HK-2 (cell line): Measurements from ENCODE around the gene POU6F2.

Experiments
- DNase-seq: peaks from one replicate; pipeline ENCODE4 v3.0.0-alpha.2; 2018; ENCODE audit not compliant: unreplicated experiment

POU6F2 gene

DNA sequence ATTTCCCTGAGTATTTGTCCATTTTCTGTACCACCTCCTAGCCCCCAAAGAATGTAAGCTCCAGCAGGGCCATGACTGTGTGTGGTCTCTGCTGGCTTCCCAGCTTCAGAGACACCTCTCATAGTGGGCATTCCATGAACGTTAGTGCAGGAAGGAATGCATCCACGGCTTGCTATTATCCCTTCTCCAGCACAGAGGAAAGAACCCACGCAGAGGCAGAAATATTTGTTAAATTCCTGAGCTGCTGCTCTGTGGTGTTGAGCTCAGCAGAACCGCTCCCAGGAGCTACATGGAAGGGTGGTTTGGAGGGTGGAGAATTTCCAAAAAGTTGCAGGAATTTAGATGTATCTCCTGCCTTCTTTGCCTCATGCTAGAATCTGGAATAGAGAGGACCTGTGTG is 275.2 kb downstream of the POU6F2 start:
- no peak for DNase-seq

DNA sequence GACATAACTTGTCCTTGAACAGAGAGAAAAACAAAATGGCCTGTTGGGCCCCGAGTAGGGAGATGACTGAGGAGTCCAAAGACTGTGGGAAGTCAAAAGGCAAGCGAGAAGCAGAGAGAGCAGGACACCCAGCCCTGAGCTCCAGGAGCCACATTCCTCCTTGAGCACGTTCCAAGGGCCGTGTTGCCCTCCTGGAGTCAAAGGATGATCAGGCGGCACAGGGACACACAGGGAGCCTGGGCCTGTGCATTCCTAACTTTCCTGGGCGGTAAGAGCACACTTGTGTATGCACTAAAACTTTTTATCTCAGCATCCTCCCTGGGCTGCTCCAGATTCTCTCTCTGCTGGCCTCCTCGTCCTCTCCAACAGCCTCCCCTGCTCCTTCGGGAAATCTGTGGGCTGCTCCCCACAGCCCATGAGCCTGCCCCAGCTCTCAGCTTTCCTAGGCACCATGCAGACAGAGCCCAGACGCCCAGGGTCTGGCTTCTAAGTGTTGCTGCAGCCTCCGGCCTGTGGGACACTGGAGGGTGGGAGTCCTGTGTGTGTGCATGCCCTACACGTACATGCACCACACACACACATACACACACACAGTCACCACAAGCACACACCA is 281.8 kb downstream of the POU6F2 start:
- no peak for DNase-seq

DNA sequence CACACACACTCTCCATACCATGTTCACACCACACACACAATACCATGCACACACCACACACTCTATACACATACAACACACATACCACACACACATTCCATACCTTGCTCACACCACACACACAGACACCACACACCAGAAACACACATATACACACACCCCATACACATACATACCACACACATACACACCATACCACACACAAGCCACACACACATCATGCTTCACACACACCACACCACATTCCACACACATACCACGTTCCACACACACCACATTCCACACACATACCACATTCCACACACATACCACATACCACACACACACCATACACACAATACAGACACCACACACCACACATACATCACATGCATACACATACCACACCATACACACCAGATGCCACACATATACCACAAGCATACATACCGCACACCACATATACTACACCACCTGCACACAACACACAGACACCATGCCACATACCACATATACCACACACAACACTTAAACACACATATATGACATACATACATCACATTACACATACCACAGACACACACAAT is 282.7 kb downstream of the POU6F2 start:
- DNase-seq = no peak

DNA sequence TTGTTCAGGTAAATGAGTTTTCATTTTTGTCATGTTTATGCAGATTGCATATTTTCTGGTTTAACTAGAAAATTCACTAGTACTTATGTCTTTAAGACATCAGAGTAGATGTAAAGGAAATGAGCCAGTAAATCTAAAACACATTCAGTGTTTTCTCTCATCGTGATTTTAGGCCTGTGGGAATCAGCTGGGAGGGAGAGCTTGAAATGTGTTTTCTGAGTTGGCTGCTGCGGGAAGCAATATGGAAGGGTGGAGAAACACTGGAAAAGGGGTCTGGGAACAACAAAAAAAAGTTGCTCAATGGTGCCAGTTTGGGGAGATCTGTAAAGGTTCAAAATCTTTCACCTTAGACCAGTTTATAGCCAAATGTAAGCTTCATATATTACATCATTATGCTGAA is 284.1 kb downstream of the POU6F2 start:
- no peak for DNase-seq

DNA sequence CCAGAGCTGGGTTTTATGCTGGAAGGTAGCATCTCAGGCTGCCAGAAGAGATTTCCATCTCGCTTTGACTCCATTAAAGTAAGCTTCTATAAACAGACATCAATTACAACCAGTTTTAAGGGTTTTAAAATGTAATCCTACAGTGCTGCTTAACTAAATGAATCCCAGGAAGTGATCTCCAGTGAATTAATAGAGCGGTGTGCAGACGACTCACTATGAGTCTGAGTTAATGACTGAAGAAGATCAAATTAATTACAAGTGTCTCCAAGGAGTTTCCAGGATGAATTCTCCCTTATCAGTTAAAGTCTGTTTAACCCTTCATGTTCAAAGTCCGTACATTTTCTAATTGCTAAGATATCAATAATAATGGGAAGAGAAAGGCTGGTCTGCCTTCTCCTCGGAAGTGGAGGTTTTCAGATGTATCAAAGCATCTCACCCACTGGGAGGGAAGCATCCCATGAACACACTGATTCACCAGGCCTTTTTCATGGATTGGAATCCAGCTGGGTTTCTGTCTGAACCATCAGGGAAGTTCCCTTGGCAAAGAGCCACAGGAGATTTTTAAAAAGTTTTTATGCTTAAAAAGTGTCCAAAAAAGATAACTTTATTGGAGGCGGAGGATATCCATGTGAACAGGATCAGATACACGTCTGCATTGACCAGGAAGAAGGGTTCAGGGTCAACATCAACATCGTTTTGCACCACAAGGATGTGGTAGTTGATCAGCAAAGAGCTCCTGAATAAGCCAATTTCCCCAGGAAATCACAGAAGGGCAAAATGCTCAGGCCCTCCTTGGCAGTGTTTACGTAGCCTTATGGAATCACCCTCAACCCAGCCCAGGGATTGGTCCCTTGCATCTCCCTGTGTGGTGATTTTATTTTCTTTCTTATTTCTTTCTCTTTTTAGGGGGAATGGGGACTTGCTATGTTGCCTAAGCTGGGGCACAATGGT is 288.2 kb downstream of the POU6F2 start:
- DNase-seq = no peak

DNA sequence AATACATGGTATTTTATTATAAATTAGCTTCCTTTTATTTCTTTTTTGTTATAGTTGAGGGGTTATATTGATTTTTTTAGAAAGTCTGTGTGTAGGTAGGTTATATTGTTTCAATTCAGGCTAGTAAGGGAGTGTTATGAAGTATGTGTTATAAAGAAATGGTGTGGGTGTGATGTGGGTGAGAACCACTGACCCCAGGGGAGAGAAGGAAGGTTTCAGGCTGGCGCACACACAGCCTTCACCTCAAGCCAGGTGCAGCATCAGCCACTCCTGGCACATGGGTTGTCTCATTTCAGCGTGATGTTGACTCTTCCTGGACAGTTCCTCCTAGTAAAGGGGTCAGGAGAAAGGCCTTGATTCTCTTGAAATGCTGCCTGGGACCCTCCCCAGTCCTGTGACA is 291.3 kb downstream of the POU6F2 start:
- DNase-seq = no peak

DNA sequence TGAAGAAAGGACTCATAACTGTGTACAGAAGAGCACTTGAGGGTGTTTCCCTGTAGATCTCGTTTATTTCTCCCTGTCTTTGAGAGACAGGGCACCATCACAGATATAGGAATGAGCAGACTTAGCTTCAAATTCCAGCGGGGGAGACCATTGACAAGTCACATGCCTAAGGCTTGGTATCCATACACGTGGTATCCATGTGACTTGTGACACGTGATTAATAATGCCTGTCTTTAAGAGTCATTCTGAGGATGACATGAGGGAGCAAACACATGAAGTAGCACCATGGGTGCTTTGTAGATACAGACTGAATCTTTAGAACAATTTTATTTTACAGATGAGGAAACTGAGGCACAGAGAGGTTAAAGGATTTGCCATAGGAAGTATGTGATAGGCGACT is 292.3 kb downstream of the POU6F2 start:
- DNase-seq = no peak

DNA sequence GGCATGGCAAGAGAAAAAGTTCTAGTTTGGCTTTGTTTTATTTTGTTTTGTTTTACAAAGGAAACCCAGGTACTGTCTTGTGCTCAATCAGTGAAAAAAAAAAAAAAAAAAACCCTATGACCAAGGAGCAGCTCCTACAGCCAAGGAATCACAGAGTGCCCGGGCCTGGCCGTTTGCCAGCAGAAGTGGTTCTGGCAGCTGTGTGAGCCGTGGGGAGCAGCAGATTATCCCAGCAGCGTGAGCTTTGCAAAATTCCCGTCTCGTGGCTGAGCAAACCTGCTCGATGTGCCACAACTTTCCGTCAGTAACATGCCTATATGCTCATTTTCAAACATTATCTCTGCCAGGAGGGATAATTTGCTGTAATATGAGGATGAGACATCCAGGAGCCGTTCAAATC is 293.7 kb downstream of the POU6F2 start:
- DNase-seq = peak; percentile 3

DNA sequence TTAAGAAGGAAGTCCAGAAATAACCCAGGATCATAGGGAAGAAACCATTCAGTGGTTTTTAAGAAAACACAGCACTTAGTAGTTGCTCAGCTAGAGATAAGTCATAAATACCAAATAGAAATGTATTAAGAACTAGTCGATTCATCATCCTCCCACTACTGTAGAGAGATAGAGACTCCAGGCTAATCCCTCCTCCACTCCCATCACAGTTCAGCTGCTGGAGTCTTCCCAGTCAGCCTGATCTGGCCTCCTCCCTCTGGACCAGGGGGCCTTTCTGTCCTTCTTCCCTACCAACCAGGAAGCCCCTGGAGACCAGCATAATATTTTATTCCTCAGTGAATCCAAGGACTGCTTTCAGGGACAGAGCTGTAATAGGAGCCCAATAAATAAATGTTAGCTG is 294.4 kb downstream of the POU6F2 start:
- no peak for DNase-seq

DNA sequence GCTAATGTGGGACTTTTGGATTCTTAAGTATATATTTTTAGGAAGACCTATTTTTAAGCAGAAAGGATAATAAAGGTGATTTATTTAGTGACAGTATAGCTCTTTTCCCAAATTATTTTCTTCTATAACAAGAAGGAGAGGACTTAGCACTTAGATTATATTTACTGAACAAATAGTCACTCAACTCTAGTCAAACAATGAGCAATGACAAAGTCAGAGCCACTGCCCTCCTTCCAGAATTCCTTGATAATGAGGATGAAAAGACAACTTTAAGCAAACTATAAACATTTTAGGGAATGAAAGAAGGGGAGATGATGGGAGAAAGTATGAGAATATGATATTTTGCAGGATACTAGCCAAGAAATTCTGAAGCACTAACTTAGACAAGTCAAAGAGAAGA is 295.0 kb downstream of the POU6F2 start:
- DNase-seq = no peak

DNA sequence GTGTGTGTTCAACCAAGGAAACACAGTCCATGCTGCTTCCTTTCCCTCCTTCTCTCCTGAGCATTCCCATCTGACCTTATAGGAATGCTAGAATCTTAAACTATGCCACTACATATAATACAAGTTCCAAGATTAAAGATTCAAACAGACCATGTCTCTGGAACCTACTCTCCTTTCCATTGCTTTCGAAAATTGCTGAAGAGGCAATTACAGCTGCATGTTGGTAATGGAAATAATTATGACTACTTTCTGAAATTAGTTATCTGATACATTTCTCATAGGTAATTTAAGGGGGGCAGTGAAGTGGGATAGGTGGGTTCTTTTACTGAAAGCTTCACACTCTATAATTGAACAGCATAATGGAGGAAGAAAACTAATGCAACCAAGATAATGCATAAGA is 302.6 kb downstream of the POU6F2 start:
- no peak for DNase-seq

DNA sequence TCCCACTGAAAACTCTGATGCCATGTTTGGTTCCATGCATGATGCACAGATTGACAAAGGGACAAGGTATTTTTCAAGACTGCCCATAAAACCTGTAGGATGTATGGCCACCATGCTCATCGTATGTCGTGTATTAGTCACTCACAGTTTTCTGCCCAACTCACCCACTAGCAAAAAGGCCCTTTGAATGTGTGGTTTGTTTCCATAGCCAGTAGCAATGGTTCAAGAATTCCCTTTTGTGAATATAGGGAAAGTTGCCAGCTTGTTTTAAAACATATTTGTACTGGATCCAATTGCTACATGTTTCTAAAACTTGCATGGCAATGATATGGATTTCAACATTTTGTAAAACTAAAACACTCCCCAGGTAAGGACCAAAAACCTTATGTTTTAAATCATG is 307.5 kb downstream of the POU6F2 start:
- no peak for DNase-seq

DNA sequence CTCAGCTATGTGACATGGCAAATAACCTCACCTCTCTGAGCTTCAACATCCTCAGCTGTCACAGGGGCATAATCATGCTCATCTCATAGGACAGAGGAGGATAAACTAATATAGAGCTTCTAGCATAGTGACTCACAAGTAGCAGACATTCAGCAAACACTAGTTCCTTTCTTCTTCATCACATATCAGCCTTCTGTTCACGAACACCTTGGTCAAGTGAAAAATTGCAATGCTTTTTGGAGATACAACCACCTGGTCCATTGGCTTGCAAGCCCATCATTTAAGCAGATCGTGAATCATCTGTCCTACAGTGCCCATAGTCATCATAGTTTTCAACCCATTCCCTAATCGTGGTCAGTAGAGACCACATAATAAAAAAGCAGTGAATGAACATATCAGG is 310.6 kb downstream of the POU6F2 start:
- no peak for DNase-seq

DNA sequence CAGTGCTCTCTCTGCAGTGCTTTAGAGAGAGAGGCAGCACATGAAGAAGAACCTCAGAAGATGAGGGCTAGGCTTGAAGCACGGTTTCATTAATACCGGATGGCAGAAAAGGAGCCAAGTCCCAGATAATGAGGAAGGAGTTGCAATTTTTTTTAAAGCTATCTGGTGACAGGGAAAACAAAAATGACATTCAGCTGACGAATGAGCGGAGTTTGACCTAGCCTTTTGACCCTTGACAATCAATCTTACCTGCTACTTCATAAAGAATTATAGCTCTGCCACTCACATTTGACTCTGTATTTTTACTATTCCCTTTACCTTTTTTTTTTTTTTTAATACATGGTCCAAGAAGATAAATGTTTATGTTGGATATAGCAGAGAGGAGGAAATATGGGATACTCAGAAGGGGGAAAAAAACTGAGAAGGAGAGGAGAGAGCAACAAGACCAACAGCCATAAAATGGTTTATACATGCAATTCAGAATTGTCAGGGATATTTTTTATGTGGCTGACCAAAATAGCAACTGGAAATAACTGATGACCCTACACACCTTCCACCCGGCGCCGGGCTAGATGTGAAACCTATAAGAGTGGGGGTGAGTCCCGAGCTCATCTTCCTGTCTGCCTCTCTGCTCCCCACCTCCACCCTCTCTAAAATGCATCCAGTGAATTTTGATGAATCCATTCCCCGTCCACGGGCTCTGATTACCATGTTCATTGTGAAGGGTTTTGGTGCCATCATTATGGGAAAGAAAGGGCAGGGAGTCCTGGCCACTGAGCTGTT is 314.1 kb downstream of the POU6F2 start:
- DNase-seq = no peak

DNA sequence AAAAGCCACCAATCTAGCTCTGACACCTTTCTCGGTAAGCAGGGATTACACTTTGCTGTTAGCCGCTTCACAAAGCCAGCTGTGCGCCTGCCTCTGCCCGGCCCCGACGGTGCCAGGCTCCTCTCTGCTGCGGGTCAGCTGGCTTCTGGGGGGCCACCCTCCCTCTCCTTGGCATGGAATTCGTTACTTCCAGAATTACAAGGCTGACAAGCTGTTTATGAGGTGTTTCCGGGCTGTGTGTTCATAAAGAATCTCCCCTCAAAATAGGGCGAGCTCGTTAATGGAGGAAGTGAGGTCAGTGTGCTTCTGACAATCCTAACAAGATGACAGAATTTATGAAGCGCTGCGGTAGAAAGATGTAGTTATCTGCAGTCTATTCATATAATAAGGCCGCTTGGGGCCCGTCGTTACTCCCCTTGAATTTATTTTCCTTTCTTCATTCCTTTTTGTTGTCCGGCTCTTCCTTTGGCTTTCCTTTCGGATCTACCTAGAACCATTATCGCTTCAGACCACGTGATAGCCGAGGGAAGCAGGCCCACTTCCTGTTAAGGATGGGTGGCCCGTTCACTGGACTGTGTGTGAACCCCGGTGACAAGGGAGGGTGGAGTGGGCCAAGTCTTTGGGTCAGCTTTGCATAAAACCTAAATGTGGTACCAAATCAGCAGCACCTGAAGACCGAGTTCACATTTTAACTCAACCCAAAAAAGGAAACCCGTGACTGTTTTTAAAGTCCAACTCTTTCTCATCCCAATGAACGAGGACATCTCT is 315.5 kb downstream of the POU6F2 start:
- no peak for DNase-seq

DNA sequence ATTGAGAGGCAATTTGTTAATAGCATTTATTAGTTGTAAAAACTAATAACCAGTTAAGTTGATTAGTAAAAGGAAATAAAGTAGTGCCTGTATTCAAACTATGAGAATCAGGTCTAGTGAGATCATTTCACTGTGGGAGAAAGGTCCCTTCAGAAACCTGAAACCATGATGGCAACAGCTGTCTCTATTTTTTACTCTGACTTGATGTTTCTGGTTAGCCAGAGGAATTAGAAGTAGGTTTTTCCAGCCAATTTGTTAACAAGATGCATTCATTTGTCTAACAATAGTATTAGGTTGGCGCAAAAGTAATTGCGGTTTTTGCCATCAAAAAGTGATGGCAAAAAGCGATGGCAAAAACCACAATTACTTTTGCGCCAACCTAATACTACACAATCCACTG is 316.3 kb downstream of the POU6F2 start:
- DNase-seq = no peak

DNA sequence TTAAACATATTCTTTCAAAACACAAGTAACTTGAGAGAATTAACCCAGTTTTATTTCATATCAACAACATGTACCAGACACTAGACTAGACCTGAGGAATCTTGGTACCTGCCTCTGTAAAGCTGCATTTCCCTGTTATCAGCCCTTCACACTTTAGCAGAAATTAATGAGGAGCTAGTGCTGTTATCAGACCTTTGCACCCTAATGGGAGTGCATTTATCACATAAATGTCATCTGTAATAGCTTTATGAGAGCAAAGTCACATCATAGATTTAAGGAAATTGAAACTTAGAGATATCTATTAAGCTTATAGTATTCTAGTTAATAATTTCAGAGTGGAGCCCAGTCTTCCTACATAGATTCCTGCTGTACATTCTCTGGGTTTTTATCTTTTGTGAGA is 318.1 kb downstream of the POU6F2 start:
- DNase-seq = no peak

DNA sequence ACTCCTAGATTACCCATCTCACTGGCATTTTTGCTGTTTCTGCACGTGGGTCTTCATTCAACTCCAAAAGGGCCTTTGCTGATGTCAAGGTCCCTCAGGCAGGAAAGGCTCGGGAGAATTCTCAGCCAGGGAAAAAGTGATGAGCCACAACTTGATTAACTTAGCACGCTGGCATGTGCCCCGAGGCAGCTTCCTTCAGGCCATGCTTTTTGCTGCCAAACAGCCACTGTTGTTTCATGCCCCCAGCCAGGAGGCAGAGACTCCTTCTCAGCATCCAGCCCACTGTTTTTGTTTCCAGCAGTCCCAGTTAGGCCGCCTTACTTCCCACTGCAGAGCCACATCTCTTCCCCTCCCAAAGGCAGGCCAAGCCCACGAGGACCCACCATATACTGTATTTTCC is 322.0 kb downstream of the POU6F2 start:
- DNase-seq = no peak

DNA sequence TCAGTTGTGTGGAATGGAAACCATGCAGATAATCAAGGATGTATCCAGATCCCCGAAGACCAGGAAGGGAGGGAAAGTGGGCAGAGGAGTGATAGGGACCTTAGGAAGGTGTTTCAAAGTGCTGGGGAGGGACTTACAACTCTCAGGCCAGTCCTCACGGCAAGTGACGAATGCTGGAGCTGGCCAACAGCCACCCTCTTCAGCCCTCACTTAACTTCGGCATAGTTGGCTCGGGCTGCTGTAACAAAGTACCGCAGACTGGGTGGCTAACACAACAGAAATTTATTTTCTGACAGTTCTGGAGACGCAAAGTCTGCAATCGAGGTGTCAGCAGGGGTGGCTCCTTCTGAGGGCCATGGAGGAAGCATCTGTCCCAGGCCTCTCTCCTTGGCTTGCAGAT is 322.6 kb downstream of the POU6F2 start:
- no peak for DNase-seq

DNA sequence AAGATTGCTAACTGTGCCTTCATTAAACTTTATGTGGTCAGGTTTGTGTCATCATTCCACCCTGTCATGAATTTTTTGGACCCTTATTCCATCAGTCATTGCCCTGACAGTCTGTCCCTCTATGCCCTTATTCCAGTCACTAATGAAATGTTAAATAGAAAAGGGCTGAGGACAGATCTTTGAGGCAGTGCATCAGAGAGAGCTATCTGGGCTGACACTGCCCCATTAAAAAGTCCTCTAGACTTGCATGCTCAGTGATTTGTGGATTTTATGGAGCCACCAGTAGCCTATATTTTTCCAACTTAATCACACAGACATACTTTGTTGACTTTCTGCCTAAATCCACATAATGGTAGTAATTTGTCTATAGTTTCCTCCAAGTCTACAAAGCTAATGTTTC is 323.8 kb downstream of the POU6F2 start:
- DNase-seq = no peak

DNA sequence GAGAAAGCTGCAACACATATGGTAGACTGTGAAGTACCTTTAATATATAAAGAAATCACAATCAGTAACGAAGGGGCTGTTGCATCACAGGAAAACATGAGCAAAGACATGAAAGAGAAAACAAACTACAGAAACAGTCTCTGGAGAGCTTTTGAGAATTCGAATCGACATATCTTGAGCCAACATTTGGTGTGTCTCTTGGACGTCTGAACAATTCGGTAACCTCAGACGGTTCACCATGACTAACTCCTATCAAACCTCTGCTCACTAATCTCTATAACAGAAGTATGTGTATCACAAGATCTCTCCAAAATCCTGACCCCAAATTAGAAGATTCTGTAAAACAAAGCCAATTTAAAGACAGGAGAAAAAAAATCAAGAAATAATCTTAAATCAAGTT is 326.5 kb downstream of the POU6F2 start:
- DNase-seq = no peak
